ENCODE results near the gene CDK4. TPM values are rescaled to one million over a fixed set of nuclear protein-coding genes. Genes with fewer than 3 reads are reported as not detected.

CDK4 gene
- total RNA-seq, 4 donors from 2014 or later, result 38.5 to 77.4 (median 54.6) TPM

DNA sequence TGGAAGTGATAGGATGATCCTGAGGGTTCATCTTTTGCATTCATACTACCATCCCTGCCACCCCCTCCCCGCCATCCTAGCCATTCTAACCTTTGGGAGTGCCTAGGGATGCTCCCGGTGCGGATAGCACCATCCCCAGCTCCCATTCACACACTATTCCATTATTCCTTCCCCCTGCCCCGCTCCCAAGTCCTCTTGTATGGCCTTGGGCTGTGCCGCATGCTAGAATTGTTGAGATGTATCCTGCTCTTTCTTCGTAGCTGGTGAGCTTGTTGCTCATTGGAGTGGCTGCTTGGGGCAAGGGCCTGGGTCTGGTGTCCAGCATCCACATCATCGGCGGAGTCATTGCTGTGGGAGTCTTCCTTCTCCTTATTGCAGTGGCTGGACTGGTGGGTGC, 6.6 kb downstream of the CDK4 start:
- H3K4me3 ChIP-seq (ENCODE audit: low read depth, poor library complexity, severe bottlenecking), result peak overlapping the region; percentile 74
- peak in 1 of 2 donors; percentile 83 for DNase-seq (ENCODE audit: low spot score in 2 of 2)
- intact Hi-C loops (cut with DNase I; ENCODE audit: low total_unique reads), result no loop called here
- TF ChIP-seq POLR2A (IDR thresholded peaks at IDR 0.05) (no peak), CTCF (IDR thresholded peaks at IDR 0.05) (no peak)
- 36 to 39% methylated on average over 8 of the region's 8 CpGs for whole genome bisulfite sequencing, 2 donors

GRCh38 chr12:57744777-57745484, 7.2 kb downstream of the CDK4 start, which contains the start of gene TSPAN31:
TSS of gene TSPAN31 (plus strand) at chr12:57745039. CDS start at chr12:57745155, 116 bp downstream.
- H3K4me3 ChIP-seq (ENCODE audit: low read depth, poor library complexity, severe bottlenecking), result peak within 1 kb of the TSS; percentile 74
- intact Hi-C loops (cut with DNase I; ENCODE audit: low total_unique reads), result no loop called here
- no peak for TF ChIP-seq CTCF (IDR thresholded peaks at IDR 0.05)
- TF ChIP-seq POLR2A (IDR thresholded peaks at IDR 0.05), result no peak
- 0 to 1% methylated on average over 28 to 29 of the region's 29 CpGs for WGBS, 2 donors
- peak; percentile 97 to 99 for DNase-seq (ENCODE audit: low spot score in 2 of 2)

- DNase-seq (ENCODE audit: low spot score in 2 of 2), result peak; percentile 72 to 94
- intact Hi-C loops (cut with DNase I; ENCODE audit: low total_unique reads), result no loop called here
- TF ChIP-seq CTCF (IDR thresholded peaks at IDR 0.05) (no peak), POLR2A (IDR thresholded peaks at IDR 0.05) (no peak)
- WGBS, 2 donors, result 5 to 9% methylated on average over 15 to 21 of the region's 21 CpGs
- H3K4me3 ChIP-seq (ENCODE audit: low read depth, poor library complexity, severe bottlenecking), result peak overlapping the region; percentile 28
Observed at GRCh38 chr12:57744194-57744776, 7.8 kb downstream of the CDK4 start.

DNA sequence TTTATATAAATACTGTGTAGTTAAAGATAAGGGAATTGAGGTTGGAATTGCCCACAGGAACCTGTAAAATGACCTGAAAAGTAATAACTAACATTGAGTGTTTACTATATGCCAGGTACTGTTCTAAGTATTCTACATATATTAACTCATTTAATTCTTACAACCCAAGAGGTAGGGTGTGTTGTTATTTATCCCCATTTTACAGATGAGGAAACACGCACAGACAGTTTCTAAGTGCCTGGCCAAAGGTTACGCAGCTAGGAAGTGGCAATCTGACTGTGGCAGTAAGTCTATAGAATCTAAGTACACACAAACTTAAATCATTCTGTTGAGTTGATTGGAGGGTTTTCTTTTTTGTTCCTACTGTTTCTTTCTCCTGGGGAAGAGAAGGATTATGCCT, 8.3 kb downstream of the CDK4 start:
- no peak for DNase-seq (ENCODE audit: low spot score in 2 of 2)
- intact Hi-C loops (cut with DNase I; ENCODE audit: low total_unique reads), result no loop called here
- no peak overlapping the region for H3K4me3 ChIP-seq (ENCODE audit: low read depth, poor library complexity, severe bottlenecking)
- 87% methylated on average over 2 of the region's 2 CpGs for WGBS, 2 donors
- TF ChIP-seq POLR2A (IDR thresholded peaks at IDR 0.05) (no peak), CTCF (IDR thresholded peaks at IDR 0.05) (no peak)

DNA sequence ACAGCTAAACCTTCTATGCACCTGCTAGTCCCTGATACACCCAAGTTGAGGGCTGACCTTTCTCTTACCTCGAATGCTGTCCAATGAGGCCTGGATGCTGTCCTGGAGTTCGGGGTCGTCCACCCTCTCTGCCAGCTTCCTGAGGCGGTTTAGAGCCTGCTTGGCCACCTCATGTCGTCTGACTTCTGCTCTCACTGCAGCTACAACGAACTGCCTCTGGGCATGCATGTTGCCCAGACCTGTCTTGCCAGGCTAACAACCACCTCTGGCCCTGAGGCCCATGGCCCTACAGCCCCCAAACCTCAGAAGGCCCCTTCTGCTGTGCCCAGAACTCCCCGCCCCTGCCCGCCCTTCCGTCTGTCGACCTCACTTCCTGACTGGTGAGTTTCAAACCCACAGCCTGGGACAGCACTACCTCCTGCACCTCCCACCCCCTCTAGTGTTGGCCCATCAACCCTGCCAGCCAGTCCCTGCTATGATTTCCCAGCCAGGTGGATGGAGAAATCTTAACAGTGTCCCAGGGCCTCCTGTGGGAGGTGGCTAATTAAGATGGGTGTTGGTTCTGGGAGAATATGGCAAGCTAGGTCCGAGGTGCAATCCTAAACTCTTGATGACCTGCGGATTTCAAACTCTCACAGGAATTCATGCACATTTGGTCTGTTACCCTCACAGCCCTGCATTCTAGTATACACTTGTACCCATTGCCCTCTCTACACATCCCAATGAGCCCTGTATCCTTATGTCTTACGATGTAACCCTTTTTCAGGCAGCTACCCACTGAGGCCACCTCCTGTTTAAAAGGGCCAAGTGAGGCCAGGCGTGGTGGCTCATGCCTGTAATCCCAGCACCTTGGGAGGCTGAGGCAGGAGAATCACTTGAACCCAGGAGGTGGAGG, 10.0 kb downstream of the CDK4 start:
- intact Hi-C loops (cut with DNase I; ENCODE audit: low total_unique reads), result no loop called here
- 42 to 47% methylated on average over 14 of the region's 14 CpGs for WGBS, 2 donors
- TF ChIP-seq CTCF (IDR thresholded peaks at IDR 0.05), result no peak
- TF ChIP-seq POLR2A (IDR thresholded peaks at IDR 0.05), result no peak
- DNase-seq (ENCODE audit: low spot score in 2 of 2), result peak in 1 of 2 donors; percentile 85
- no peak overlapping the region for H3K4me3 ChIP-seq (ENCODE audit: low read depth, poor library complexity, severe bottlenecking)

All from lower leg skin (tissue), 4 donors.